Naive thymus-derived CD4-positive, alpha-beta T cell (primary cell): ENCODE results near the gene SCAND1. TPM values are rescaled to one million over a fixed set of nuclear protein-coding genes. Genes with fewer than 3 reads are reported as not detected.

Source experiments
- ATAC-seq: fragments of 150-1000 bp; cut with Tn5 transposase; 2 replicates; pipeline ENCODE4 v1.10.0; 2021; ENCODE audit warnings: mild to moderate bottlenecking, moderate library complexity
- CTCF ChIA-PET: fragments of 350-600 bp; sonication (Branson Sonifier 250); formaldehyde crosslinking; loops from one replicate; lab custom pipeline; 2021; ENCODE audit warnings: antibody characterized with exemption; lab: Charles Lee
- POLR2A ChIA-PET: fragments of 350-600 bp; sonication (Branson Sonifier 250); formaldehyde crosslinking; loops from one replicate; lab custom pipeline; 2021; ENCODE audit warnings: antibody characterized with exemption, inconsistent platforms; lab: Charles Lee
- DNase-seq, 9 donors: peaks; one replicate each; pipeline versions ENCODE4 v3.0.0 to v3.0.0-alpha.2; 2020 to 2022; ENCODE audit warnings: mixed read lengths in 1 of 9
- H3K27ac ChIP-seq: one replicate; pipeline ENCODE4 v1.7.0; 2013; ENCODE audit warnings: mild to moderate bottlenecking, low read depth, low read length, moderate library complexity
- H3K27me3 ChIP-seq, 2 donors: one replicate each; pipeline ENCODE4 v1.7.0; 2013; ENCODE audit warnings: low read length in 2 of 2, mild to moderate bottlenecking in 2 of 2, moderate library complexity in 2 of 2; ENCODE audit not compliant: control insufficient read depth in 2 of 2, insufficient read depth in 2 of 2
- H3K36me3 ChIP-seq, 3 experiments: 1 replicate in 2 of 3; 2 replicates in 1 of 3; pipeline ENCODE4 v1.7.0; 2013; ENCODE audit warnings: low read length in 3 of 3, mild to moderate bottlenecking in 3 of 3, moderate library complexity in 1 of 3; ENCODE audit not compliant: insufficient read depth in 3 of 3, control insufficient read depth in 2 of 3
- H3K4me1 ChIP-seq, 2 donors: one replicate each; pipeline ENCODE4 v1.7.0; 2013; ENCODE audit warnings: low read length in 2 of 2, mild to moderate bottlenecking in 2 of 2, moderate library complexity in 1 of 2; ENCODE audit not compliant: control insufficient read depth in 2 of 2, insufficient read depth in 2 of 2
- H3K4me3 ChIP-seq: 2 replicates; pipeline ENCODE4 v1.7.0; 2013; ENCODE audit warnings: mild to moderate bottlenecking, low read length
- H3K9me3 ChIP-seq, 3 experiments: 1 replicate in 2 of 3; 2 replicates in 1 of 3; pipeline ENCODE4 v1.7.0; 2013; ENCODE audit warnings: low read length in 3 of 3; ENCODE audit not compliant: control insufficient read depth in 2 of 3
- H3K27ac Mint-ChIP-seq, 9 donors: one replicate each; pipeline ENCODE4 v1.8.0; 2020 to 2022; ENCODE audit warnings: mixed read lengths in 9 of 9, mild to moderate bottlenecking in 8 of 9, moderate library complexity in 5 of 9, inconsistent platforms in 2 of 9
- H3K27me3 Mint-ChIP-seq, 5 donors: one replicate each; pipeline ENCODE4 v1.8.0; 2021 to 2022; ENCODE audit warnings: mixed read lengths in 5 of 5, mild to moderate bottlenecking in 1 of 5
- H3K36me3 Mint-ChIP-seq, 5 donors: one replicate each; pipeline ENCODE4 v1.8.0; 2020 to 2022; ENCODE audit warnings: mixed read lengths in 5 of 5, mild to moderate bottlenecking in 3 of 5, inconsistent platforms in 1 of 5
- H3K4me1 Mint-ChIP-seq, 7 donors: one replicate each; pipeline ENCODE4 v1.8.0; 2020 to 2022; ENCODE audit warnings: mixed read lengths in 7 of 7, mild to moderate bottlenecking in 3 of 7, inconsistent platforms in 1 of 7
- H3K4me3 Mint-ChIP-seq, 10 donors: one replicate each; pipeline ENCODE4 v1.8.0; 2020 to 2022; ENCODE audit warnings: mild to moderate bottlenecking in 10 of 10, mixed read lengths in 10 of 10, moderate library complexity in 6 of 10, inconsistent platforms in 2 of 10
- H3K9me3 Mint-ChIP-seq, 11 donors: one replicate each; pipeline ENCODE4 v1.8.0; 2020 to 2022; ENCODE audit warnings: mixed read lengths in 11 of 11, mild to moderate bottlenecking in 4 of 11, inconsistent platforms in 1 of 11, moderate library complexity in 1 of 11
- intact Hi-C, 2 donors: fragments of 100-400 bp; cut with micrococcal nuclease; formaldehyde crosslinking; loops; one replicate each; pipeline ENCODE4 v1.15.1; 2023
- polyA plus RNA-seq, 2 donors: library from polyadenylated mRNA; unstranded; fragments of 300-500 nt; fragmentation: Illumina TruSeq; gene quantifications; one replicate each; pipeline ENCODE4 v1.2.3, GENCODE V29; 2021
- total RNA-seq, 6 experiments: library from RNA in 5 of 6; stranded (reverse) in 5 of 6; gene quantifications; 1 replicate in 5 of 6; 2 replicates in 1 of 6; pipeline ENCODE4 v1.2.3 and lab custom pipeline; 2021 to 2026

SCAND1 gene
- total and polyA plus RNA-seq, 7 experiments from 2014 or later, result 41.8 to 212 (median 54.2) TPM

DNA sequence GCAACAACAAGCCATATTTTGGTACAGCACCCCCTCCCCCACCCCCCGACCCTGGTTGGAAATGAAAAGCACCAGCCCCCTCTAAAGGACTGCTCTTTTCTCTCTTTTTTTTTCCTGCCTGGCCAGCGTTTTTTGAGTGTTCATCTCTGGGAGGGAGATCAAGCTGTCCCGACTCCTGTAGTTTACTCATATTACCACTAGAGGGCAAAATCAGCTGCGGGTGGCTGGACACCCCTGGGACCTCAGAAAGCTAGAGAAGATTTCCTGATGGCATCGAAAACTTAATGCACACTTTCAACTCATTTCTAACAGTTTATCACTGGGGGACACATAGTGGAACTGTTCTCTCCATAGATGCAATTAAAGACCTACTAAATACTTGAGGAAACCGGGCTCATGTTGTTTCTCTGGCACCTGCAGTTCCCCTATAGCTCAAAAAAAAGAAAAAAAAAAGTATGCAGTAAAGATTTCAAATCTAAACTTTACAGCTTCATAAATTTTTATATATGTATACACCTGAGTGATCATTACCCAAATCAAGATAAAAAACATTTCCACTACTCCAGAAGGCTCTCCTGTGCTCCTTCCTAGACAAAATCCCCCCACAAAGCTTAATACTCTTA lies 38.5 kb upstream of the SCAND1 start:
- Mint-ChIP-seq H3K4me3 (peak overlapping the region in 6 of 10 donors; percentile 7 to 69 (median 51)), H3K4me1 (peaks cover 4 to 13% (median 5%) of the 10 kb centered on the region in 7 donors), H3K27ac (peak overlapping the region in 2 of 9 donors; percentile 48 to 71), H3K27me3 (peaks cover 0 to 17% (median 4%) of the 10 kb centered on the region in 5 donors), H3K36me3 (no peaks in the 10 kb centered on the region), H3K9me3 (no peaks in the 10 kb centered on the region)
- intact Hi-C loops, result loop anchor here in 1 of 2 donors (2.0 kb wide), 1 partner anchor 38 kb away; the partner anchor contains the start of gene SCAND1
- no peaks in the 10 kb centered on the region for H3K4me1 ChIP-seq
- H3K4me3 ChIP-seq, result no peak overlapping the region
- H3K27me3 ChIP-seq, result no peaks in the 10 kb centered on the region
- ATAC-seq (peak; percentile 84), DNase-seq (peak in 8 of 9 donors; percentile 29 to 66 (median 60))
- H3K27ac ChIP-seq, result no peak overlapping the region
- H3K9me3 ChIP-seq, result no peaks in the 10 kb centered on the region
- H3K36me3 ChIP-seq, result no peaks in the 10 kb centered on the region
- ChIA-PET POLR2A (interaction anchor here (0.6 to 1.7 kb wide), 4 partner anchors 12 to 2000 kb away, joined by 3 to 10 read pairs (median 6); partner anchors contain the start of gene SCAND1), CTCF (interaction anchor here (0.5 to 9.2 kb wide), 26 partner anchors 8 to 661 kb away, joined by 3 to 257 read pairs (median 4); partner anchors contain the start of gene SCAND1)

DNA sequence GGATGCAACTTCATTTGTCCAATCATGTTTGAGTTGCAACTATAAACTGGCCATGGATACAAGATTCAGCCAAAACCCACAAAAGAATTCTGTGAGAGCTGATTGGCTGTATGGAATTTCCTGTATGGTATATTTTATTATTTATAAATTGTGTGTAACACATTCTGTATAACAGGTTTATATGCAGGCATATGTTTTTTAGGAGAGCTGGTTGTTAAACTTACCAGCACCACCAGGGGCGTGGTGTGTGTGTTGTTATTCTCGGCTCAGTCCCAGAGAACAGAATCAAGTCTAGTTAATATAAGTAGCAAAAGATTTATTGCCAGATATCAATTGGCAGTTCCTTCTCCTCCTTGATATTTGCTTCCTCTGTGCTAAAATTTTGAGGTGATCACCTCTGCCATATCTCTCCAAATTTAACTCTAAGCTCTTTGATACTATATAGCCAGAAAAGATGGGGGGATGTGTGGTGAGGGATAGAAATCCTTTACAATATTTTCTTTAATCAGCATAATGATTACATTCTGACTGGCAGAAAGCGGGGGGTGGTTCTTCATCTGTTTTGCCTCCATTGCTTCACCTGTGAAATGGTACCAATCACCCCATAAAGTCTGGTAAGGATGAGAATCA lies 37.0 kb upstream of the SCAND1 start:
- Mint-ChIP-seq H3K27me3 (peaks cover 0 to 23% (median 4%) of the 10 kb centered on the region in 5 donors), H3K27ac (no peak overlapping the region), H3K9me3 (no peaks in the 10 kb centered on the region), H3K36me3 (no peaks in the 10 kb centered on the region), H3K4me3 (no peak overlapping the region), H3K4me1 (peaks cover 4 to 13% (median 5%) of the 10 kb centered on the region in 7 donors)
- Histone ChIP-seq H3K27ac (no peak overlapping the region), H3K4me3 (no peak overlapping the region), H3K9me3 (no peaks in the 10 kb centered on the region), H3K27me3 (no peaks in the 10 kb centered on the region), H3K4me1 (no peaks in the 10 kb centered on the region), H3K36me3 (no peaks in the 10 kb centered on the region)
- ChIA-PET CTCF (interaction anchor here (0.5 to 9.2 kb wide), 5 partner anchors 21 to 548 kb away, joined by 3 to 257 read pairs (median 4); no protein-coding TSS in a partner anchor), POLR2A (no interaction called here)
- ATAC-seq (peak; percentile 48), DNase-seq (peak in 1 of 9 donors; percentile 10)
- intact Hi-C loops, result no loop called here

DNA sequence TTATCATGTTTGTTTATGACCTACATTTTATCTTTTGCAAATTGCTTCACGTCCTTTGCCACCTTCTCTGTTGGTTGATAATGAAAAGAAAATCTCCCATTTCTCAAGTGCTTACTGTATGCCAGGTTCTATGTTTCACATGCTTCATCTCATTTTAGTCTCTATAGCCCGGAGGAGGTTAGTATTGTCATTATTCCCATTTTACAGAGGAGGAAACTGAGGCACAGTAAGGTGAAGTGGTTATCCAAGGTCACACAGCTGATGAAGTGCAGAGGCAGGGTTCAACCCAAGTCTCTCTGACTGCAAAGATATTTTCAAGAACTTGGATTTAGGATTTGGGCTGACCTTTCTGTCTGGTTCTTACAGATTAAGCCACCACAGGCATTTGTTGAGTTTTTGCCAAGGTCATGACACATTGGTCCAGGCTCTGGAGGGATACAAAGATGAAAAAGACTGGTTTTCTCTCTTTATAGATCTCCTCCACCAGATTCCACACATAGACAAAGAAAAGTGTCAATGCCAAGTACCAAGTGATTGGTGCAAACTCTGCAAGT lies 34.7 kb upstream of the SCAND1 start:
- Histone ChIP-seq H3K36me3 (no peaks in the 10 kb centered on the region), H3K27ac (no peak overlapping the region), H3K4me3 (no peak overlapping the region), H3K4me1 (no peaks in the 10 kb centered on the region), H3K9me3 (no peaks in the 10 kb centered on the region), H3K27me3 (no peaks in the 10 kb centered on the region)
- ChIA-PET POLR2A (interaction anchor here (0.7 kb wide), 1 partner anchor 39 kb away, joined by 4 read pairs; no protein-coding TSS in a partner anchor), CTCF (interaction anchor here (9.2 kb wide), 1 partner anchor 148 kb away, joined by 257 read pairs; no protein-coding TSS in a partner anchor)
- Mint-ChIP-seq H3K36me3 (no peaks in the 10 kb centered on the region), H3K4me3 (no peak overlapping the region), H3K4me1 (peaks cover 4 to 10% (median 5%) of the 10 kb centered on the region in 7 donors), H3K9me3 (no peaks in the 10 kb centered on the region), H3K27ac (no peak overlapping the region), H3K27me3 (peaks cover 0 to 24% (median 4%) of the 10 kb centered on the region in 5 donors)
- ATAC-seq (no peak), DNase-seq (no peak)
- intact Hi-C loops, result no loop called here

DNA sequence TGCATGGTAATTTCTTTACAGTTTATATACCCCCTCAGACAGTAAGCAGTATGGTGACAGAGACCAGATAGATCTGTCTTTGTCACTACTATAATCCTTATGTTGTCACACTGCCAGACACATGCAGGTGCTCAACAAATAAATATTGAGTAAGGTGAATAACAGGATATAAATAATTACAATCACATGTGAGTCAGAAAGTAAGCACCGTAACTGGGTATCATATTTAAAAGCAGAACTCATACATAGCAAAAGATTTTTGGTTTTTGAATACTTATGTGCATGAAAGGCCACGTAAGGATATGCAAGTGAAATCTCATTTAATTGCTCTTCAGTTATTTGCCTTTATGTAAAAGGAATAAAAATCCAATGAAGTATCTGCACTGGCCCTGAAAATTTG lies 31.5 kb upstream of the SCAND1 start:
- peaks cover 0 to 17% (median 0%) of the 10 kb centered on the region in 5 donors for H3K27me3 Mint-ChIP-seq
- H3K27ac ChIP-seq, result no peak overlapping the region
- intact Hi-C loops, result no loop called here

DNA sequence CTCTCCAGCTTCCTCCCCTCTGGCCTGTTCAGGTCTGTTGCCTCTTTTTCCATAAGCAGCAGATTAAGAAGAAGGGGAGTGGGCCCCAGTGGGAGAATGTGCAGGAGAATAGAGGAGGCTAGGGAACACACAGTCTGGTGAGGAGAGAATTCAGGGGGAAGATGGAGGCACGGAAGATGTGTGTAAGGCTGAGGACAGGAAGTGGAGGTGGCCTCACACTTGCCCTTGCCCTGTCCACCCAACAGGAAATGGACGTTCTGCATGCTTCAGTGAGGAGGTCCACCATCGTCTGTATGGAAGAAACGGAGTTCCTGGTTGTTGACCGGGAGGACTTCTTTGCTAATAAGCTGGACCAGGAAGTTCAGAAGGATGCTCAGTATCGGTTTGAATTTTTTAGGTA lies 30.1 kb upstream of the SCAND1 start:
- Mint-ChIP-seq H3K4me3 (no peak overlapping the region), H3K9me3 (no peaks in the 10 kb centered on the region), H3K4me1 (peaks cover 0 to 10% (median 0%) of the 10 kb centered on the region in 7 donors), H3K27ac (no peak overlapping the region), H3K27me3 (peaks cover 0 to 13% (median 0%) of the 10 kb centered on the region in 5 donors), H3K36me3 (no peaks in the 10 kb centered on the region)
- Histone ChIP-seq H3K27ac (no peak overlapping the region), H3K36me3 (no peaks in the 10 kb centered on the region), H3K27me3 (no peaks in the 10 kb centered on the region), H3K4me3 (no peak overlapping the region), H3K4me1 (no peaks in the 10 kb centered on the region), H3K9me3 (no peaks in the 10 kb centered on the region)
- intact Hi-C loops, result no loop called here
- ChIA-PET POLR2A (no interaction called here), CTCF (interaction anchor here (0.6 to 2.3 kb wide), 3 partner anchors 9 to 1215 kb away, joined by 4 to 11 read pairs (median 5); no protein-coding TSS in a partner anchor)
- no peak for DNase-seq
- ATAC-seq, result no peak

More for the DNA sequence above, 31.5 kb upstream of the SCAND1 start:
- H3K4me3 Mint-ChIP-seq, result no peak overlapping the region
- Histone ChIP-seq H3K9me3 (no peaks in the 10 kb centered on the region), H3K4me1 (no peaks in the 10 kb centered on the region), H3K27me3 (no peaks in the 10 kb centered on the region), H3K36me3 (no peaks in the 10 kb centered on the region), H3K4me3 (no peak overlapping the region)
- H3K36me3 Mint-ChIP-seq, result no peaks in the 10 kb centered on the region
- ChIA-PET CTCF (interaction anchor here (2.2 kb wide), 1 partner anchor 153 kb away, joined by 10 read pairs; no protein-coding TSS in a partner anchor), POLR2A (interaction anchor here (0.7 kb wide), 1 partner anchor 1304 kb away, joined by 4 read pairs; the partner anchor contains the start of gene MANBAL)
- no peaks in the 10 kb centered on the region for H3K9me3 Mint-ChIP-seq
- H3K4me1 Mint-ChIP-seq, result peaks cover 0 to 10% (median 0%) of the 10 kb centered on the region in 7 donors
- DNase-seq, result no peak
- peak overlapping the region in 1 of 9 donors; percentile 36 for H3K27ac Mint-ChIP-seq
- no peak for ATAC-seq

DNA sequence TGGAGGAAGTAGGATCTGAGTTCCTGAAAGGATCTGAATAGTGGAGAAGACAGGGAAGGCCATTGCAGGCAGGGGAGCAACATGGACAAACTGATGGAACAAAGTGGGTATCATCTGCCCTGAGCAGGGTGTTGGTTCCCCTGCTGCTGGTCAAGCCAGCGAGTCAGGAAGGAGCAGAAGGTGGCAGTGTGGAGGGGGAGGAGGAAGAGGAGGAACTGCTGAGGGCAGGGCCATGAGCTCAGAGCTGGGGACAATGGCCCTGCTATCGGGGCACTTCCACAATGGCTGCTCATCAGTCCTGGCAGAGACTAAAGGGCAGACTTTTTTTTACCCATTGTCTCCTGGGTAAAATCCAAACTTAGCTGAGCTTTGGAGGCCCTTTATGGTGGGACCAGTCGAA lies 27.7 kb upstream of the SCAND1 start:
- no peak for DNase-seq
- Mint-ChIP-seq H3K27me3 (peaks cover 0 to 8% (median 0%) of the 10 kb centered on the region in 5 donors), H3K36me3 (no peaks in the 10 kb centered on the region), H3K4me1 (peaks cover 0 to 9% (median 0%) of the 10 kb centered on the region in 7 donors), H3K27ac (no peak overlapping the region), H3K4me3 (no peak overlapping the region), H3K9me3 (no peaks in the 10 kb centered on the region)
- Histone ChIP-seq H3K4me3 (no peak overlapping the region), H3K4me1 (no peaks in the 10 kb centered on the region), H3K36me3 (no peaks in the 10 kb centered on the region), H3K27me3 (no peaks in the 10 kb centered on the region), H3K9me3 (no peaks in the 10 kb centered on the region), H3K27ac (no peak overlapping the region)
- intact Hi-C loops, result no loop called here
- no peak for ATAC-seq
- CTCF ChIA-PET, result interaction anchor here (0.6 to 2.9 kb wide), 2 partner anchors 11 to 466 kb away, joined by 3 to 14 read pairs; no protein-coding TSS in a partner anchor
- POLR2A ChIA-PET, result interaction anchor here (0.6 to 0.7 kb wide), 2 partner anchors 126 to 495 kb away, joined by 3 to 4 read pairs; no protein-coding TSS in a partner anchor
